HG03442 (cell line): Measurements from ENCODE around the gene COMMD10.
A peak's percentile ranks its signal among the peaks of the same experiment; 100 is the strongest.
"Not testable (repeated sequence)": the region's sequence is repeated elsewhere in the genome, so short reads cannot be mapped to it uniquely, and the experiment has no call there.

Source experiments
- ATAC-seq: cut with Tn5 transposase; IDR thresholded peaks from one replicate; pipeline ENCODE4 v1.9.1; 2021; ENCODE audit warnings: mild to moderate bottlenecking, moderate library complexity; ENCODE audit not compliant: unreplicated experiment

Gene COMMD10

GRCh38 chr5:116091416-116091815 is 6.6 kb downstream of the COMMD10 start:
- no peak for ATAC-seq

- ATAC-seq, result no peak
These were observed 12.5 kb downstream of the COMMD10 start for GRCh38 chr5:116097301-116097700.

- no peak for ATAC-seq
These were observed 14.2 kb downstream of the COMMD10 start for GRCh38 chr5:116098998-116099397.

- ATAC-seq, result not testable (repeated sequence)
These were observed 20.1 kb downstream of the COMMD10 start for GRCh38 chr5:116104941-116105340.

- ATAC-seq, result no peak
These were observed 30.3 kb downstream of the COMMD10 start for GRCh38 chr5:116115163-116115562.

GRCh38 chr5:116130471-116130870 is 45.6 kb downstream of the COMMD10 start:
- ATAC-seq, result no peak

GRCh38 chr5:116130976-116131375 is 46.2 kb downstream of the COMMD10 start:
- ATAC-seq, result no peak

- no peak for ATAC-seq
These were observed 48.5 kb downstream of the COMMD10 start for GRCh38 chr5:116133281-116133680.

GRCh38 chr5:116135344-116135743 is 50.5 kb downstream of the COMMD10 start:
- ATAC-seq, result peak; percentile 100

GRCh38 chr5:116137544-116138378 is 52.9 kb downstream of the COMMD10 start:
- ATAC-seq, result no peak

GRCh38 chr5:116142495-116142894 is 57.7 kb downstream of the COMMD10 start:
- ATAC-seq, result no peak

GRCh38 chr5:116144103-116144502 is 59.3 kb downstream of the COMMD10 start:
- no peak for ATAC-seq

- ATAC-seq, result no peak
These were observed 60.2 kb downstream of the COMMD10 start for GRCh38 chr5:116144991-116145390.

- no peak for ATAC-seq
These were observed 60.6 kb downstream of the COMMD10 start for GRCh38 chr5:116145416-116145815.

- ATAC-seq, result no peak
These were observed 67.3 kb downstream of the COMMD10 start for GRCh38 chr5:116152169-116152568.

- no peak for ATAC-seq
These were observed 68.9 kb downstream of the COMMD10 start for GRCh38 chr5:116153687-116154174.

- no peak for ATAC-seq
These were observed 69.4 kb downstream of the COMMD10 start for GRCh38 chr5:116154252-116154651.

GRCh38 chr5:116154931-116155330 is 70.1 kb downstream of the COMMD10 start:
- no peak for ATAC-seq

- ATAC-seq, result no peak
These were observed 73.1 kb downstream of the COMMD10 start for GRCh38 chr5:116157902-116158301.

GRCh38 chr5:116159006-116159405 is 74.2 kb downstream of the COMMD10 start:
- no peak for ATAC-seq

GRCh38 chr5:116174111-116174510 is 89.3 kb downstream of the COMMD10 start:
- no peak for ATAC-seq

GRCh38 chr5:116176121-116176520 is 91.3 kb downstream of the COMMD10 start:
- no peak for ATAC-seq

GRCh38 chr5:116178925-116179324 is 94.1 kb downstream of the COMMD10 start:
- no peak for ATAC-seq
